GM19238 (cell line): ENCODE results near the gene JAG2.

Source experiments
- DNase-seq: peaks from one replicate; pipeline ENCODE4 v3.0.0; 2011; ENCODE audit warnings: low spot score; ENCODE audit not compliant: insufficient read length

The JAG2 gene

GRCh38 chr14:105092171-105093037 is 76.2 kb downstream of the JAG2 start:
- DNase-seq = no peak

GRCh38 chr14:105091517-105092170 is 76.9 kb downstream of the JAG2 start:
- DNase-seq = no peak

GRCh38 chr14:105091054-105091516 is 77.5 kb downstream of the JAG2 start:
- DNase-seq = no peak
